HepG2 (cell line): Measurements from ENCODE around the gene GLDN. TPM values are rescaled to one million over a fixed set of nuclear protein-coding genes. Genes with fewer than 3 reads are reported as not detected.

Experiments
- ARHGAP35 ChIP-seq: sonication (generic); formaldehyde crosslinking; IDR thresholded peaks from 2 replicates; pipeline ENCODE4 v1.9.0; 2022; ENCODE audit warnings: mild to moderate bottlenecking, inconsistent platforms, moderate library complexity, missing genetic modification reagents, borderline replicate concordance
- BORCS8-MEF2B ChIP-seq: sonication (generic); formaldehyde crosslinking; IDR thresholded peaks from 2 replicates; pipeline ENCODE4 v1.8.0; 2022; ENCODE audit warnings: mild to moderate bottlenecking, missing genetic modification reagents
- FOXK2 ChIP-seq: fragments of 450-650 bp; IDR thresholded peaks from 2 replicates; pipeline ENCODE4 v1.6.1; 2016
- HOXA5 ChIP-seq: sonication (generic); formaldehyde crosslinking; IDR thresholded peaks from 2 replicates; pipeline ENCODE4 v1.4.0; 2020; ENCODE audit warnings: missing genetic modification reagents
- RFXAP ChIP-seq: sonication (generic); formaldehyde crosslinking; IDR thresholded peaks from 2 replicates; pipeline ENCODE4 v1.4.0; 2020; ENCODE audit warnings: missing genetic modification reagents, borderline replicate concordance
- RXRB ChIP-seq: IDR thresholded peaks from 2 replicates; pipeline ENCODE4 v1.6.1; 2016; ENCODE audit warnings: borderline replicate concordance, missing genetic modification reagents, missing compliant biosample characterization
- TEAD2 ChIP-seq: sonication (generic); formaldehyde crosslinking; IDR thresholded peaks from 2 replicates; pipeline ENCODE4 v1.9.0; 2021; ENCODE audit warnings: missing genetic modification reagents
- TFAP4 ChIP-seq: sonication (generic); IDR thresholded peaks from 2 replicates; pipeline ENCODE4 v1.6.1; 2016; ENCODE audit warnings: low read depth, borderline replicate concordance
- UBTF ChIP-seq: sonication (generic); formaldehyde crosslinking; IDR thresholded peaks from 2 replicates; pipeline ENCODE4 v1.4.0; 2020; ENCODE audit warnings: mild to moderate bottlenecking, missing genetic modification reagents
- ZBTB20 ChIP-seq: sonication (generic); formaldehyde crosslinking; IDR thresholded peaks from 2 replicates; pipeline ENCODE4 v1.8.1; 2023; ENCODE audit warnings: missing genetic modification reagents, low read depth, mild to moderate bottlenecking, borderline replicate concordance
- ZBTB4 ChIP-seq: sonication (generic); formaldehyde crosslinking; IDR thresholded peaks from 2 replicates; pipeline ENCODE4 v1.4.0; 2020; ENCODE audit warnings: missing genetic modification reagents, mild to moderate bottlenecking, borderline replicate concordance
- ZFP90 ChIP-seq: sonication (generic); formaldehyde crosslinking; IDR thresholded peaks from 2 replicates; pipeline ENCODE4 v1.8.0; 2022; ENCODE audit warnings: missing genetic modification reagents, mild to moderate bottlenecking, inconsistent platforms, borderline replicate concordance
- ZNF24 ChIP-seq: fragments of 450-650 bp; IDR thresholded peaks from 2 replicates; pipeline ENCODE4 v1.6.1; 2017; ENCODE audit warnings: antibody characterized with exemption, mild to moderate bottlenecking
- ZNF670 ChIP-seq: sonication (generic); formaldehyde crosslinking; IDR thresholded peaks from 2 replicates; pipeline ENCODE4 v1.8.0; 2022; ENCODE audit warnings: mild to moderate bottlenecking, missing genetic modification reagents, borderline replicate concordance
- ZSCAN30 ChIP-seq: sonication (generic); formaldehyde crosslinking; IDR thresholded peaks from 2 replicates; pipeline ENCODE4 v1.5.0; 2020; ENCODE audit warnings: mild to moderate bottlenecking, missing genetic modification reagents
- polyA plus RNA-seq, 8 experiments: library from polyadenylated mRNA; depleted of rRNA in 3 of 8; stranded (reverse) in 7 of 8; unstranded in 1 of 8; fragments of >200 nt; fragmentation: Illumina TruSeq in 4 of 8; extraction: Trizol in 4 of 8; gene quantifications; 2 replicates each; pipeline versions ENCODE4 v1.2.1 to v1.2.3, GENCODE V29; 2011 to 2016; ENCODE audit warnings: low read depth in 4 of 8, missing spikeins in 1 of 8, mixed read lengths in 1 of 8; ENCODE audit not compliant: insufficient read depth in 1 of 8
- total RNA-seq, 5 experiments: library from RNA; depleted of rRNA; stranded (reverse); fragments of >200 nt; fragmentation: Illumina TruSeq; extraction: Trizol; gene quantifications; 2 replicates each; pipeline ENCODE4 v1.2.3, GENCODE V29; 2016; ENCODE audit warnings: low read depth in 1 of 5
- TF ChIP-seq, protein P1 (sequence below): sonication (generic); formaldehyde crosslinking; IDR thresholded peaks from 2 replicates; pipeline ENCODE4 v1.8.1; 2023; ENCODE audit warnings: mild to moderate bottlenecking, moderate library complexity, missing genetic modification reagents
- TF ChIP-seq, protein P2 (sequence below): sonication (generic); formaldehyde crosslinking; IDR thresholded peaks from 2 replicates; pipeline ENCODE4 v1.5.0; 2020; ENCODE audit warnings: missing genetic modification reagents
- TF ChIP-seq, protein P3 (sequence below): sonication (generic); formaldehyde crosslinking; conservative IDR thresholded peaks from 2 replicates; pipeline ENCODE4 v1.4.0; 2020; ENCODE audit warnings: missing genetic modification reagents

Gene GLDN
- total and polyA plus RNA-seq, 2 of the 13 experiments (the other 11 are each of a cell fraction or from before 2014, with no cell fraction given) = 0.86 to 1.0 TPM

GRCh38 chr15:51314391-51315337 lies 26.8 kb upstream of the GLDN start (continued):
- TF ChIP-seq, protein P1, sequence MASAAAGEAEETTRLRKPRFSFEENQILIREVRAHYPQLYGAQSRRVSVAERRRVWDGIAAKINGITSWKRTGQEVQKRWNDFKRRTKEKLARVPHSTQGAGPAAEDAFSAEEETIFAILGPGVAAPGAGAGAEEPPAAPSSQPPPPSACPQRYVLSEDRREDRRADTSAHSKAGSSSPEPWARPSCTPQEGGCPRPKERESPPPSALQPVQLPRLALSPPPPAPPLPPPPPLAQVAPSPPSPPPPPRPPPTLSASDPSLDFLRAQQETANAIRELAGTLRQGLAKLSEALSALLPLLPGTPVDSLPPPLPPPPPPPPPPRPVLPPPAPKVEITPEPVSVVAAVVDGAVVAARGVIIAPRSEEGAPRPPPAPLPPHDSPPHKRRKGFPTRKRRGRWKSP = 0 out of 2 replicates have a peak, but pooled peaks have one; percentile 41
- TF ChIP-seq ZNF24 = no peak
- TF ChIP-seq ZSCAN30 = no peak
- TF ChIP-seq ZFP90 (CRISPR knock-in tag) = no peak
- no peak for TF ChIP-seq ZBTB20 (CRISPR knock-in tag)
- TF ChIP-seq RXRB (CRISPR knock-in tag) = peak; percentile 63
- TF ChIP-seq, protein P2, sequence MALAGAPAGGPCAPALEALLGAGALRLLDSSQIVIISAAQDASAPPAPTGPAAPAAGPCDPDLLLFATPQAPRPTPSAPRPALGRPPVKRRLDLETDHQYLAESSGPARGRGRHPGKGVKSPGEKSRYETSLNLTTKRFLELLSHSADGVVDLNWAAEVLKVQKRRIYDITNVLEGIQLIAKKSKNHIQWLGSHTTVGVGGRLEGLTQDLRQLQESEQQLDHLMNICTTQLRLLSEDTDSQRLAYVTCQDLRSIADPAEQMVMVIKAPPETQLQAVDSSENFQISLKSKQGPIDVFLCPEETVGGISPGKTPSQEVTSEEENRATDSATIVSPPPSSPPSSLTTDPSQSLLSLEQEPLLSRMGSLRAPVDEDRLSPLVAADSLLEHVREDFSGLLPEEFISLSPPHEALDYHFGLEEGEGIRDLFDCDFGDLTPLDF (CRISPR knock-in tag) = no peak
- TF ChIP-seq TFAP4 = no peak
- TF ChIP-seq ARHGAP35 (CRISPR knock-in tag) = no peak
- TF ChIP-seq ZBTB4 (CRISPR knock-in tag) = no peak
- TF ChIP-seq BORCS8-MEF2B = no peak; the same call in 1 of the 2 replicates
- 0 out of 2 replicates have a peak, but pooled peaks have one; percentile 63 for TF ChIP-seq RFXAP (CRISPR knock-in tag)
- no peak for TF ChIP-seq HOXA5 (CRISPR knock-in tag)
- no peak for TF ChIP-seq TEAD2 (CRISPR knock-in tag)
- TF ChIP-seq FOXK2 = no peak
- TF ChIP-seq ZNF670 (CRISPR knock-in tag) = no peak
- 0 out of 2 replicates have a peak, but pooled peaks have one; percentile 33 for TF ChIP-seq UBTF (CRISPR knock-in tag)
- TF ChIP-seq, protein P3, sequence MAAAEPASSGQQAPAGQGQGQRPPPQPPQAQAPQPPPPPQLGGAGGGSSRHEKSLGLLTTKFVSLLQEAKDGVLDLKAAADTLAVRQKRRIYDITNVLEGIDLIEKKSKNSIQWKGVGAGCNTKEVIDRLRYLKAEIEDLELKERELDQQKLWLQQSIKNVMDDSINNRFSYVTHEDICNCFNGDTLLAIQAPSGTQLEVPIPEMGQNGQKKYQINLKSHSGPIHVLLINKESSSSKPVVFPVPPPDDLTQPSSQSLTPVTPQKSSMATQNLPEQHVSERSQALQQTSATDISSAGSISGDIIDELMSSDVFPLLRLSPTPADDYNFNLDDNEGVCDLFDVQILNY (CRISPR knock-in tag) = no peak
